A673 (cell line): Measurements from ENCODE around the gene SEMA5A. TPM values are rescaled to one million over a fixed set of nuclear protein-coding genes. Genes with fewer than 3 reads are reported as not detected.

Experiments
- BruUV-seq: library from RNA; stranded (reverse); fragments of 400-500 nt; replicated peaks from 2 replicates; lab custom pipeline; 2021; lab: Mats Ljungman, UMichigan
- CTCF ChIA-PET: fragments of 300-600 bp; sonication (Branson Sonifier 250); formaldehyde crosslinking; loops from one replicate; lab custom pipeline; 2022; ENCODE audit warnings: antibody characterized with exemption; lab: Charles Lee
- POLR2A ChIA-PET: fragments of 300-600 bp; sonication (Branson Sonifier 250); formaldehyde crosslinking; loops from one replicate; lab custom pipeline; 2022; ENCODE audit warnings: antibody characterized with exemption; ENCODE audit not compliant: low non-redundant PET; lab: Charles Lee
- DNase-seq: peaks from one replicate; pipeline ENCODE4 v3.0.0-alpha.2; 2015; ENCODE audit warnings: low spot score
- H3K27ac ChIP-seq: fragments of 200-600 bp; sonication (generic); 2 replicates; pipeline ENCODE4 v1.5.1; 2016; ENCODE audit warnings: mixed run types, low read depth, mild to moderate bottlenecking, mixed read lengths, antibody characterized with exemption, low read length; ENCODE audit not compliant: poor library complexity, severe bottlenecking
- H3K27me3 ChIP-seq: fragments of 200-600 bp; sonication (generic); replicated peaks from 2 replicates; pipeline ENCODE4 v1.6.1; 2017; ENCODE audit warnings: mixed run types, low read depth, mild to moderate bottlenecking, mixed read lengths, antibody characterized with exemption, low read length; ENCODE audit not compliant: insufficient read depth, poor library complexity
- H3K36me3 ChIP-seq: fragments of 200-600 bp; sonication (generic); 2 replicates; pipeline ENCODE4 v1.6.1; 2016; ENCODE audit warnings: mixed run types, mild to moderate bottlenecking, mixed read lengths, antibody characterized with exemption, low read length; ENCODE audit not compliant: insufficient read depth, poor library complexity, severe bottlenecking
- H3K4me1 ChIP-seq: fragments of 200-600 bp; sonication (generic); 2 replicates; pipeline ENCODE4 v1.6.1; 2017; ENCODE audit warnings: mixed run types, mild to moderate bottlenecking, mixed read lengths, antibody characterized with exemption, low read length; ENCODE audit not compliant: insufficient read depth, poor library complexity, severe bottlenecking
- H3K4me3 ChIP-seq: fragments of 200-600 bp; sonication (generic); 2 replicates; pipeline ENCODE4 v1.5.1; 2016; ENCODE audit warnings: low read depth, mixed run types, mild to moderate bottlenecking, mixed read lengths, low read length; ENCODE audit not compliant: poor library complexity, severe bottlenecking
- H3K9me3 ChIP-seq: fragments of 200-600 bp; sonication (generic); 2 replicates; pipeline ENCODE4 v1.6.1; 2016; ENCODE audit warnings: mixed run types, low read depth, mild to moderate bottlenecking, mixed read lengths, antibody characterized with exemption, low read length; ENCODE audit not compliant: poor library complexity, severe bottlenecking
- EZH2 ChIP-seq: fragments of 200-600 bp; sonication (generic); IDR thresholded peaks from 2 replicates; pipeline ENCODE4 v1.6.1; 2017; ENCODE audit warnings: borderline replicate concordance, low read depth, mild to moderate bottlenecking, mixed read lengths, antibody characterized with exemption, low read length; ENCODE audit not compliant: poor library complexity, severe bottlenecking
- intact Hi-C: fragments of 100-400 bp; cut with micrococcal nuclease; formaldehyde crosslinking; loops from one replicate; pipeline ENCODE4 v1.10.0; 2022; ENCODE audit not compliant: unreplicated experiment
- total RNA-seq: library from RNA; stranded (reverse); gene quantifications from 2 replicates; pipeline ENCODE4 v1.2.3, GENCODE V29; 2021
- TF ChIP-seq, protein P1 (sequence below): fragments of 300-800, 200-600 bp; sonication (generic); conservative IDR thresholded peaks from 2 replicates; pipeline ENCODE4 v1.5.1; 2017; ENCODE audit warnings: low read depth, mild to moderate bottlenecking, antibody characterized with exemption, low read length, moderate library complexity, mixed read lengths

The SEMA5A gene
- total RNA-seq, 1 experiment from 2014 or later, result 0.17 TPM

GRCh38 chr5:9288234-9288633, 257.6 kb downstream of the SEMA5A start:
- no peak overlapping the region for H3K27ac ChIP-seq
- H3K9me3 ChIP-seq, result no peaks in the 10 kb centered on the region
- H3K36me3 ChIP-seq, result no peaks in the 10 kb centered on the region
- H3K27me3 ChIP-seq, result no peaks in the 10 kb centered on the region
- ChIA-PET POLR2A (no interaction called here), CTCF (no interaction called here)
- no peak for DNase-seq
- no peak overlapping the region for H3K4me3 ChIP-seq
- H3K4me1 ChIP-seq, result no peaks in the 10 kb centered on the region
- intact Hi-C loops, result no loop called here
- no TSS peak for BruUV-seq
- TF ChIP-seq EZH2, result no peak
- TF ChIP-seq, protein P1, sequence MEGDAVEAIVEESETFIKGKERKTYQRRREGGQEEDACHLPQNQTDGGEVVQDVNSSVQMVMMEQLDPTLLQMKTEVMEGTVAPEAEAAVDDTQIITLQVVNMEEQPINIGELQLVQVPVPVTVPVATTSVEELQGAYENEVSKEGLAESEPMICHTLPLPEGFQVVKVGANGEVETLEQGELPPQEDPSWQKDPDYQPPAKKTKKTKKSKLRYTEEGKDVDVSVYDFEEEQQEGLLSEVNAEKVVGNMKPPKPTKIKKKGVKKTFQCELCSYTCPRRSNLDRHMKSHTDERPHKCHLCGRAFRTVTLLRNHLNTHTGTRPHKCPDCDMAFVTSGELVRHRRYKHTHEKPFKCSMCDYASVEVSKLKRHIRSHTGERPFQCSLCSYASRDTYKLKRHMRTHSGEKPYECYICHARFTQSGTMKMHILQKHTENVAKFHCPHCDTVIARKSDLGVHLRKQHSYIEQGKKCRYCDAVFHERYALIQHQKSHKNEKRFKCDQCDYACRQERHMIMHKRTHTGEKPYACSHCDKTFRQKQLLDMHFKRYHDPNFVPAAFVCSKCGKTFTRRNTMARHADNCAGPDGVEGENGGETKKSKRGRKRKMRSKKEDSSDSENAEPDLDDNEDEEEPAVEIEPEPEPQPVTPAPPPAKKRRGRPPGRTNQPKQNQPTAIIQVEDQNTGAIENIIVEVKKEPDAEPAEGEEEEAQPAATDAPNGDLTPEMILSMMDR, result no peak

GRCh38 chr5:9284781-9285307, 261.0 kb downstream of the SEMA5A start:
- no peak overlapping the region for H3K27ac ChIP-seq

DNA sequence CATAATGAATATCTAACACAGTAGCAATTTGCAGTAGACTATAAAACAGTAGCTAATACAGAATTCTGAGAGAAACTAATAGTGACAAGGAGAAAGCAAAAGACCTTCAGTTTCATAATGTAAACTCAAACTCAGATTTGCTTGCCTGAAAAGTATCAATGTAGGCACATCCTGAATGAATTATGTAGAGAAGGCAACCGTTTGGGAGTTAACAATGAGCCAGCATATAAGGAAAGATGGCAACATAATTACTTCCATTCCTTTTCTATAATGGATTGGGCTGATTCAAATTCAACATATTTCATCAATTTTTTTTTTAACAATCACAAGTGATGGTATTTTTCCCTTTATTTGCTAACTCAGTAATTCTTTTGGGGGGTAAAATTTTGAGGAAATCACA, 261.6 kb downstream of the SEMA5A start:
- H3K27me3 ChIP-seq, result no peaks in the 10 kb centered on the region
- no peaks in the 10 kb centered on the region for H3K36me3 ChIP-seq
- no peaks in the 10 kb centered on the region for H3K4me1 ChIP-seq
- TF ChIP-seq, protein P1, result no peak
- no peak for TF ChIP-seq EZH2
- peaks cover 6% of the 10 kb centered on the region for H3K9me3 ChIP-seq
- POLR2A ChIA-PET, result no interaction called here
- H3K4me3 ChIP-seq, result no peak overlapping the region
- H3K27ac ChIP-seq, result no peak overlapping the region
- no peak for DNase-seq
- CTCF ChIA-PET, result no interaction called here
- intact Hi-C loops, result no loop called here
- no TSS peak for BruUV-seq

More at GRCh38 chr5:9284781-9285307, 261.0 kb downstream of the SEMA5A start:
- Histone ChIP-seq H3K36me3 (no peaks in the 10 kb centered on the region), H3K4me3 (no peak overlapping the region), H3K4me1 (no peaks in the 10 kb centered on the region), H3K9me3 (peaks cover 6% of the 10 kb centered on the region), H3K27me3 (no peaks in the 10 kb centered on the region)
- intact Hi-C loops, result no loop called here
- DNase-seq, result no peak
- POLR2A ChIA-PET, result no interaction called here
- BruUV-seq, result no TSS peak
- CTCF ChIA-PET, result no interaction called here
- TF ChIP-seq, protein P1, result no peak
- TF ChIP-seq EZH2, result no peak
